Thyroid gland (tissue), 4 donors: Measurements from ENCODE around the gene ZNF107.

Experiments used
- POLR2A ChIP-seq, 2 donors: fragments of 450-650 bp; IDR thresholded peaks; one replicate each; pipeline ENCODE4 v1.6.1; 2017; ENCODE audit warnings: antibody characterized with exemption in 2 of 2, mild to moderate bottlenecking in 2 of 2, moderate library complexity in 1 of 2
- TF ChIP-seq, protein P1 (sequence below), 6 experiments: fragments of 200-600 bp in 3 of 6; fragments of 450-650 bp in 3 of 6; sonication (generic) in 3 of 6; IDR thresholded peaks; one replicate each; pipeline ENCODE4 v1.5.1; 2016 to 2019; ENCODE audit warnings: antibody characterized with exemption in 6 of 6, mild to moderate bottlenecking in 2 of 6, inconsistent platforms in 1 of 6, moderate library complexity in 1 of 6

DNA sequence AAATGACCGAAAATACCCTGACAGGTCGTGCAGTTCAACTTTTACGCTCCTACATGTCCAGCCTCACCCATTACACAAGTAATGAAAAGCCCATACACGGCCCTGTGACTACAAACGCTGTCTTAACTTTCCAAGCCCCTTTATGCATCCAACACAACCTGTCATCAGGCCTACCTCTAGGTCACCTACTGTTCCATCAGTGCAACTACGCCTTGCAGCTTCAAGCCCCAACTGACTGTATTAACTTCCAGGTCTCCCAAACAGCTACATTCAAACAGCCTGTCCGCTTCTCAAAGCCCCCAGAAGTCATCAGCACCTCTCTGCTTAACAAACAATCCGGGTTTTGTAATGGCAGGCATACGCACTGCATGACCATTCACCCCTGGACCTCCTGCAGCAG is 19.2 kb downstream of the ZNF107 start:
- TF ChIP-seq POLR2A (IDR thresholded peaks at IDR 0.05): no peak
- TF ChIP-seq, protein P1, sequence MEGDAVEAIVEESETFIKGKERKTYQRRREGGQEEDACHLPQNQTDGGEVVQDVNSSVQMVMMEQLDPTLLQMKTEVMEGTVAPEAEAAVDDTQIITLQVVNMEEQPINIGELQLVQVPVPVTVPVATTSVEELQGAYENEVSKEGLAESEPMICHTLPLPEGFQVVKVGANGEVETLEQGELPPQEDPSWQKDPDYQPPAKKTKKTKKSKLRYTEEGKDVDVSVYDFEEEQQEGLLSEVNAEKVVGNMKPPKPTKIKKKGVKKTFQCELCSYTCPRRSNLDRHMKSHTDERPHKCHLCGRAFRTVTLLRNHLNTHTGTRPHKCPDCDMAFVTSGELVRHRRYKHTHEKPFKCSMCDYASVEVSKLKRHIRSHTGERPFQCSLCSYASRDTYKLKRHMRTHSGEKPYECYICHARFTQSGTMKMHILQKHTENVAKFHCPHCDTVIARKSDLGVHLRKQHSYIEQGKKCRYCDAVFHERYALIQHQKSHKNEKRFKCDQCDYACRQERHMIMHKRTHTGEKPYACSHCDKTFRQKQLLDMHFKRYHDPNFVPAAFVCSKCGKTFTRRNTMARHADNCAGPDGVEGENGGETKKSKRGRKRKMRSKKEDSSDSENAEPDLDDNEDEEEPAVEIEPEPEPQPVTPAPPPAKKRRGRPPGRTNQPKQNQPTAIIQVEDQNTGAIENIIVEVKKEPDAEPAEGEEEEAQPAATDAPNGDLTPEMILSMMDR (IDR thresholded peaks at IDR 0.05): no peak
